ENCODE measurements around the gene RAPGEF4. TPM values are rescaled to one million over a fixed set of nuclear protein-coding genes. Genes with fewer than 3 reads are reported as not detected.

Gene RAPGEF4
- polyA plus RNA-seq, 3 donors = 8.0 to 12.6 (median 9.8) TPM

DNA sequence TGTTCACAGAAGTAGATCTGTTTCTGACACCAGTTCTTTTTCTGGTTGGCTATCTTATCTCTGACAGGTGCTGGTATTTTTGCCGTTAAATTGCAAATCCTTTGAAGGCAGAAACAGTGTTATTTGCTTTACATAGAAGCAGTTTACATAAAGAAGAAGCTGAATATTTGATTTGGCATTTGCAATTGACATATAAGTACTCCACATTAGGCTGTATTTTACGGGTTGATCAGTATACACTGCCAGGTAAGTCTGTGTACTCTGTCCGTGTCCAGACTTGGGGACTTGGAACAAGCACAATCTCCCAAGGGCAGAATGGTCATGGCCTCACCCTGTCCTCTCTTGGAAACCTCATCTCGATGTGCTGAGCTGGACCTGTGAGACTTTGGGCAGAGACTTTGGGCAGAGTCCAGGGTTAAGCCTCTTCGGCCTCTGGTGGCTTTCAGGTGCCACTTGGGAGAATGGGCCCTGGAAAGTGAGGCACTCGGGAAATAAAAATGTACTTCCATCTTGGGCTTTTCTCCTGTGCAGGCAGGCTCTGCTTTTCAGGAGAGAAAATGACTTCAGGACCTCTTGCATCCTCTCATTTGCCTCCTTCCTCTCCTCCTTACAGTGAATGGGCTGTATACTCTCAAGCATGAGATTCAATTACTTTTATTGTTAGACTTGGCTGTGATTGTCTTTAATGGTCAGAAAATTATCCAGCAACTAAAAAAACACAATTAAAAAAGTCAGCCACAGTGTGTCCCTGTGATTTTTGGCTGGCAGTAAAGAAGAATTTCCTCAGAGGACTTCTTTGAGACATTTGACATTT lies 108.5 kb downstream of the RAPGEF4 start:
- DNase-seq (ENCODE audit: extremely low read depth in 1 of 11, low read depth in 9 of 11, low spot score in 4 of 11) = no peak

DNA sequence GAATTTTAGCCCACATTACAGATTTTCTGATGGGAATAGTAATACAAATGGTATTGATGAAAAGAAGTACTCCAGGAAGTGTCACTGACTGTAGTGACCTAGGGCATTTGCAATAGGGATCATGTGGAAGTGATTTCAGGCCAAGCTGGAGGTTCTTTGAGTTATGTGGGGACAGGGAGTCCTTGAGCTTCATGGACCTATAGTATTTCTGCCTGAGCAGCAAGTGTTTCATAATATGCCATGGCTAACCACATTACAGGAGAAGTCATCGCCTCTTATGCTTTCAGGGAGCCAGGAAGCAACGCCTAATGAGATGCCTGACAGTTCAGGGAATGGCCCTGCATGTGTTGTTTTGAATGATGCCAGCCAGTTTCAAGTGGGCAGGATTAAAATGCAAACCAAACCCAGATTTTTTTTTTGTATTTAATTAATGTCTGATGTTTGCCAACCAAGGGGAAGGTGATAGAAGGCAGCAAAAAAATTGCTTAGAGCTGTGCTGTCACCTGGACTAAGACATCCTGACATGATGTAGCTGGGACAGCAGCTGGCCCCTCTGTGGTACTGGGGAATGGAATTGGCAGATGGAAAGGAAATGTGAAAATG lies 109.5 kb downstream of the RAPGEF4 start:
- no peak for DNase-seq (ENCODE audit: extremely low read depth in 1 of 11, low read depth in 9 of 11, low spot score in 4 of 11)

DNA sequence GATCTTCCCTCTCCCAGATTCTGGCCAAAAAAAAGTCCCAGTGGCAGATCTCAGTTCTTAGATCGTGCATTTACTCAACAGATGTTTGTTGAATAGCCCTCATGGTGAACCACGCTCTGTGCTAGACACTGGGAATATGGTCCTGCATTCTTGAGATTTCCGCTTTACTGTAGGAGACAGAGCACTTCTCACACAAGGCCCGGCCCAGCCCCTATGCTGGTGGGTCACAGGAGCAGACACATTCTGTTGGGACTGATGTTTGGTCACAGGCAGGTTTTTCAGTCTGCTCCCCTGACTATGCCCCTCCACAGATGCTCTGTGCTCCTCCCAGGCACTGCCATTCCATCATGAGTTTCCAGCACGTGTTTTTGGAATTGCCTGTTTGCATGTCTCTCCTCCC lies 110.9 kb downstream of the RAPGEF4 start:
- no peak for DNase-seq (ENCODE audit: extremely low read depth in 1 of 11, low read depth in 9 of 11, low spot score in 4 of 11)

DNA sequence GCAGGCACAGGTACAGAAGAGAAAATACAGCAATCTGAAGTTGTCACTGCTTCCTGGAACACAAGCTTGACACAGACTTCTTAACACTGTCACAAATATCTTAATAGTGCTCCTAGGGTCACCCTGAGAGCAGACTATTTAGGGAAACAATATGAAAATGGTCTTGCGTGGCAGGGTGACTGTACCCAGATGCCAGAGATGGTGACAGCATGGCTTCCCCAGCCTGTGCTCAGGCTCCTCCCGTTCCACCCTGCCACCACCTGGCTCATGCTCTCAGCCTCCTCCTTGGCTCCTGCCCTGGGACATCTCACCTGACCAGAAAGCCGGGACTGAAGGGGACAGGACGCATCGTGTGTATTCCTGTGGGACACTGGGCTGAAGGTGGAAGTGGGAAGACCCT lies 111.5 kb downstream of the RAPGEF4 start:
- no peak for DNase-seq (ENCODE audit: extremely low read depth in 1 of 11, low read depth in 9 of 11, low spot score in 4 of 11)

DNA sequence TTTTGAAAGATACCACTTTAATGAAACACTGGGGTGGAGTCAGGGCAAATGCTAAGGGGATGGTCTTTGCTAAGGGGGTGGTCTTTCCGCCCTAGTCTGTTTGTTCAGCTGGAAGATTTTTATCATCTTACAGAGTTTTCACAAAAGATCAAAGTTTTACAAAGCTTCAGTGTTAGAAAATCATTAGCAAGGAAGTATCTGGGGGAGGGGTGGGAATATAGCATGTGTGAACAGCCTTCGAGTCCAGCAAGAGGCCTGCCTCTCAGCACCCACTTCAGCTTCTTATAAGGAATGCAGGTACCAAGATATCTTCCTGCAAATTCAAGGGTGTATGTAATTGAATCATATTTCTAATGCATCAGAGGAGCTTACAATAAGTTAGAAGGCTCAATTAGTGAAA lies 112.9 kb downstream of the RAPGEF4 start:
- no peak for DNase-seq (ENCODE audit: extremely low read depth in 1 of 11, low read depth in 9 of 11, low spot score in 4 of 11)

DNA sequence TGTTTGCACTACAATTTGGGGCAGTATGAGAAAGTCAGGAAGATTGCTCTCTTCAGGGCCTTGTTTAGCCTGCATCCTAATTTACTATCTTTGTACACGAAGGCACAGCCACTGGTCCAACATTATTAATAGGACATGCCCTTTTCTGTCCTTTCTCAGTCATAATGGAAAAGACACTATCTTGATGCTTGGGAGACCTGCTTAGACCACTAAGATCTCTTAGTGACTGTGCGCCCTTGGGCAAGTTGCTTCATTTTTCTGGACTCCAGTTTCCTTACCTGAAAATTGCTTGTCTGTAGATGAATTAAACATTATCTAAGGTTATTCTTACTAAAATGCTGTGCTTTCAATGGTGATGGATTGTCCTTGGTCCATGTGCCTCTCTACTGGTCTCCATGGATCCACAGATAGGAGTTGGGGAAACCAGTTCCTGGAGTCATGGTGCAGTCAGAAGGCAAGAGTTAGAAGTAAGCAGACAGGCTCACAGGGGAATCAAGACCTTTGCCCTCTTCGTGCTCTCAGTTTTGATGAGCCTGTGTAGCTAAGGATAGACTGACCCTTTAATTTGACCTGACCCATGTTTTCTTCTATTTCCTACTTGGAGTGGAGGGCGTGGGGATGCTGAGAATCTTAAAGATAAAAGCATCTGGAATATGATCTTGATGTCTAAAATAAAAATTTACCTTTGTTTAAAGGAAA lies 114.0 kb downstream of the RAPGEF4 start:
- DNase-seq (ENCODE audit: extremely low read depth in 1 of 11, low read depth in 9 of 11, low spot score in 4 of 11) = no peak

DNA sequence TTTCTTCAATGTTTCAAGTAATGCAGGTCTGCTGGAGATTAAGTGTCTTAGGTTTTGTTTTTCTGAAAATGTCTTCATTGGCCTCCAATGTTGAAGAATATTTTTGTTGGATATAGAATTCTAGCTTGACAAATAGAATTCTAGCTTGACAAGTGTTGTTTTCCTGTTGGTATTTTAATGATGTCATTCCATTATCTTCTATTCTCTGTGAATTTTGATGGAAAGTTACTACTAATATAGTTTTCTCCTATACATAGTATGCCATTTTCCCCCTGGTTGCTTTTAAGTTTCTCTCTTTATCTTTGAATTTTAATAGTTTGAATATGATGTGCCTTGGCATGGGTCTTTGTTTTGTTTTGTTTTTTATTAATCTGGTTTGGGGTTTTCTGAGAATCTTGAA lies 119.9 kb downstream of the RAPGEF4 start:
- DNase-seq (ENCODE audit: extremely low read depth in 1 of 11, low read depth in 9 of 11, low spot score in 4 of 11) = no peak

DNA sequence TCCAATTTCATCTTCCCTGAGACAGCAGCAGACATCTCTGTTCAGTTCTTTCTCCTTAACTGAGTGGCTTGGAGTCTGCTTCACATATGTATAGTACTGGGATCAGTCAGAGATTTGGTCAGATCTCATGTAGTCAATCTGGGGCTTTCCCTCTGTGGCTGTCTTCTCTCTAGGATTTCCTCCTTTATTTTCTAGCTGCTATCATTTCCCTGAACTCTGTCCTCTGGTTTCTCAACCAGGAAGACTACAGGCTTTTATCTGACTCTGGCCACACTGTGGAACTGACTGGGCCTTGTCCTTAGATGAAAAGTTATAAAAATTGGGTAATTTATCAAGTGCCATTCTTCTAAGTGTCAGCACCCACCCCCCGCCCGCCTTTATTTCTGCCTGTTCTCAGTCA lies 121.0 kb downstream of the RAPGEF4 start:
- DNase-seq (ENCODE audit: extremely low read depth in 1 of 11, low read depth in 9 of 11, low spot score in 4 of 11) = no peak

DNA sequence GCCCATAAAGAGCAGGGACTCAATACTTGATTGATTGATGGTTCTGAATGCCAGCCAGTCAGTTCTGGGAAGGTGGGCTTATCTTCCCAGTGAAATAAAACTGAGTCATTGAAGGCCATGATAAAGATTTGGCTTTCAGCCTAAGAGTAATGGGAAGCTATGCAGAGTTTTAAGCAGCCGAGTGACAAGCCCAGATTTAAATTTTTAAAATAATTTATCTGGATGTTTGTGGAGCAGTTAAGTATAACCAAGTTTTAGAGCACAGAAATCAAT lies 122.8 kb downstream of the RAPGEF4 start:
- no peak for DNase-seq (ENCODE audit: extremely low read depth in 1 of 11, low read depth in 9 of 11, low spot score in 4 of 11)

DNA sequence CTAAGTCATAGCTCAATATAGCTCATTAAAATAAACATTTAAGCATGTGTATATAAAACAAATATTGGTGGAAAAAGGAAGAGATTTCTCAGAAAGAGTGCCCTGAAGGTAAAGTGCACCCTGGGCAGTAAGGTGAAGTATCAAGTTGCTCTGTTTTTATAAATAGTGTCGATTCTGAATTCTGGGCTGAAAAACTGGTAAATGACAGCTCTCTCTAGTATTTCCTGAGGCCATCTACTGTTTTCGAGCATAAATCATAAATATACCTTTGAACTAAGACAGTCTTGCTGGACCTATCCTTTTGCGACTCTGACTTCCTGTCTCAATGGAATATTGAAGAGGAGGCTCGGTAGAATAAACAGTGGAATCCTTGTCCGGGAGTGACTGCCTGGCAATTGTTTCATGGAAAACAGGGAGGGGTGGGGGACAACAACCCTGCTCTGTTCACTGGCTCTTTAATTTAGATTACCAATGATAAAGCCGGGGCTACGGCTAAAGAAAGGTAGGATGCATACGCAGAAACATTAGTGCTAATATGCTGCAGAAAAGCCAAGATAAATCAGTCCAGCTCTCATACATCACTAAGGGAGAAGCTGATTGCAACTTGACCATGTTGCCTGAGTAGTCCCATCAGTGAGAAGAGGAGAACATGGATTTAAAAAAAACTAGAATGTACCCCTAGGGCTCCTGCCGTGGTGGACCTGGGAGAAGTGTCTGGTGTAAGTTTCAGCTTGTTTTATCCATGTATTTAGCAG lies 124.1 kb downstream of the RAPGEF4 start:
- no peak for DNase-seq (ENCODE audit: extremely low read depth in 1 of 11, low read depth in 9 of 11, low spot score in 4 of 11)

DNA sequence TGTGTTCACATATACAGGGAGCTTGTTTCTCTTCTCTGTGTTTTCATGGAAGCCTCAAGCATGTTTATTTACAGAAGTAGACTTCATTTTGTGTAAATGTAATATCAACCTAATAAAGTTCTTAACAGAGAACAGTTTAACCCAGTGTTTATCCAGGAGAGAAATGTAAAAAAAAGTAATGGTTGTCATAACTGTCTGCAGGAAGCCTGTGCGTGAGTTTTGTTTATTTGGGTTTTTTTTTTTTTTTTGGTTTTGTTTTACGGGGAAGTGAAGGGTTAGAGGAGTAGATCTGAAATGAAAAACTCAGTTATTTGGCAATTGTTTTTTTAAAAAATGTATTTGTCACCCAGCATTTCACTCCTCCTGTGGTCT lies 124.7 kb downstream of the RAPGEF4 start:
- DNase-seq (ENCODE audit: extremely low read depth in 1 of 11, low read depth in 9 of 11, low spot score in 4 of 11) = no peak

DNA sequence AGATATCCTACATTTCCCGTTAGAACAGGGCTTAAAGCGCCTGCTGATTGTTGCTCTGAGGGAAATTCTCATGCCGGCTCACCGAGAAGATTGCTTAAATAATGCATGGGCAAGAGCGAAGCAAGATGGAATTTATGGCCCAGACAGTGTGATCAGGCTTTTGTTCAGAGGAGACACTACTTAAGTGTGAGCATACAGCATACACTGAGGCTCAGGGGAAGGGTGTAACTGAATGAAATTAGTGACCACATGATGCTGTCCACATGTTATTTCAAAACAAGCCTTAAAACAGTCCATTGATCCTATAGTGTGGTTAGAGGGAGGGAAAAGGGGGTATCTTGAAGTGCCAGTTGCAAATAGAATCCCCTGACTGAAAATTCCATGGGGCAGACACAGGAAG lies 125.5 kb downstream of the RAPGEF4 start:
- DNase-seq (ENCODE audit: extremely low read depth in 1 of 11, low read depth in 9 of 11, low spot score in 4 of 11) = no peak

DNA sequence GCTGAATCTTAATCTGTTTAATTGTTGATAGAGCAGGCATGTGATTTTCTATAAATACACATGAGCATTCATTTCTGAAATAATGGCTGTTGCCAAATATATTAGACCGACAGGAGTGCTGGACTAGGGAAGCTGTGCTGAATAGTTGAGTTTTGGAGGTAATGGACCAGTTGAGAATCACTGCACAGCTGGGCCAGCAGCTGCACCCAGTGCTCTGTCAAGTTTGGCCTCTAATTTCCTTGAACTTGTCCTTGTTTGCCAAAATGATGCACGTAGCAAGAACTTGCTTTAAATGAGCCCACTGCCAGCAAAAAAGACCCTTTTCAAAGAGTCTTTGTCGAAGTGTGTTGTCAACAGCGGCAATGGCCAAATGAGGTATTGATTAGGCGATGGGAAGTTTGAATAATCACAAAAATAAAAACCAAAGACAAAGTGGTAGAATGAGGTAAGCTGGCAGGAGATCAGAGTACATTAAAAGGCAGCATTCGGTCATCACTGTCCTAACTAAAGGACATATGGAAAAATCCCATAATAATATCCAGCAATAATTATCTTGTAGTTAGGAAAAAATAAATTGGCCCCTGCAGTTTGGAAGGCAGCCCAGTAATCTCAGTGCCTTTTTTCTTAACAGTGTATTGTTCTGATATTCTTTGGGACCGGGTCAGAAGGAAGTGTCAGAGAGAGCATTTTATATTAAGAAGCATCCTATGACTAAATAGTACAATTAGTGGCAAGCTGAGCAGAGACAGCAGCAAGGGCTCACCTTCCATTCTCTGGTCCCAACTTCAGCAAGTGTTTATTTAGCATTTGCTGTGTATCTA lies 126.2 kb downstream of the RAPGEF4 start:
- DNase-seq (ENCODE audit: extremely low read depth in 1 of 11, low read depth in 9 of 11, low spot score in 4 of 11) = no peak

DNA sequence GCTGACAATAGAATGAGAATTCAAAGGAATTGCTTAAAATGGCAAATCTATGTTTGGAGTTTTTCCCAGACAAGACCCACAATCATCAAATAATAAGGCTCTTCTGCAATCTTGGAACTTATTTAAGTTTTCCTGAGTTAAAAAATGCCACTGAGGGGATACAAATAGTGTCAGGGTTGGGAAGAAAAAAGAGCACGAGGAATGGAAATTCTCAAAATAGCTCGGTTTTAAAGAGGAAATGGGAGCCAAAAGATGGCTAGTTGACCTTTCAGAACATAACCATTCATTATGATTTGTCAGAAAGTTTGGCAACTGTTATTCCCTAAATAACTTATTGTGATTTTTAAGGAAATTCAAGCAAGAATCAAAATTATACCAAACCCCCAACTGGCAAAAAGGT lies 127.7 kb downstream of the RAPGEF4 start:
- no peak for DNase-seq (ENCODE audit: extremely low read depth in 1 of 11, low read depth in 9 of 11, low spot score in 4 of 11)

DNA sequence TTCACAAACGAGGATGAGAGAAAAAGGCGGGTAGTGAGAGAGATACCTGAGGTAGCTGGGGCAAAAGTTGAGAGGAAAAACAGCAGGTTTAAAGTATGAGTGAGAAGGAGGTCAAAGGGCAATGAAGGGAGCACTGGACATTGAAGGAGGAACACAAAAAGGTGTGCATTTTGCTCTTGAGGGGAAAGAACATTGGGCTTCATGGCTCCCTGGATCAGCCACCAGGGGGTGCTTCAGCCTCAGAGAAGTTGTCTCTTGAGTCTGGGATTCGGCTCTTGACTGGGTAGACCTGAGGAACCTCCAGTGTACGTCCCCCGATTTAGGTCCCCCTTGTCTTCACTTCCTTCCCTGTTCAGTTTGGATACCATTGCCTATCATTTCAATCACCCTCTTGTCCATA lies 128.5 kb downstream of the RAPGEF4 start:
- DNase-seq (ENCODE audit: extremely low read depth in 1 of 11, low read depth in 9 of 11, low spot score in 4 of 11) = peak in 1 of 11 donors; percentile 25

DNA sequence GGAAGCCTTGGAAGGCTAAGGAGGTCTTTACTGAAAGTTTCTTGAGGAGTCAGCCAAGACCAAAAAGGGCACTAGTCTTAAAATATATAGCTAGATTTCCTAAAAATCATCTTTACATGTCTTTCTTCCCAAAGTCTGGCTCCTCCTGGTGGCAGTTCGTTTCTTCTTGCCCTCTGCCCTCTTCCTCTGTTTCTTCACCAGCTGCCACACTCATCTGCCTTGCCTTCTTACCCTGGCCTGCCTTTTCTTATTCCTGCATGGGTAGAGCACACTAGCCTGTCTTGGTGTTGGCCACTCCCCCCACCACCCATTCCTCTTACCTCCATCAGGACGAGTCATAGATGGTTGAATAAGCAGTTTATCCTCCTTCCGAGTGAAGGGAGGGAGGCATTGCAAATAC lies 129.8 kb downstream of the RAPGEF4 start:
- DNase-seq (ENCODE audit: extremely low read depth in 1 of 11, low read depth in 9 of 11, low spot score in 4 of 11) = no peak

DNA sequence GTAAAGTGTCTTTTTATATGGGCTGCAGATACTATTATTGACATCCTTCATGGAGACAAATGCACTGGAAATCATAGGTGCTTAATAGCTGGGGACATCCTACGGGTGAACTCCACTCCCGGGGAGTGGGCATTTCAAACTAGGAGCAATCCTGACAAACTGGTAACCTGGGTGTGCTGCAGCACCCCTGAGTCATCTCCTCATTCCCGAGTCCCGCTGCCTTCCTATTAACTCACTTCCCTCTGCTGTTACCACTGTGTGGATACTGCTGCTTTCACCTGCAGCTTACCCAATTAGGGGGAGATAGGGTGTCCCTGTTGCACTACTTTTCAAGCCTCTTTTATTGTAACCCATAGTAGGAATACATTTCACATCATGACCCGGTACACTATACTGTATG lies 134.2 kb downstream of the RAPGEF4 start:
- DNase-seq (ENCODE audit: extremely low read depth in 1 of 11, low read depth in 9 of 11, low spot score in 4 of 11) = no peak

DNA sequence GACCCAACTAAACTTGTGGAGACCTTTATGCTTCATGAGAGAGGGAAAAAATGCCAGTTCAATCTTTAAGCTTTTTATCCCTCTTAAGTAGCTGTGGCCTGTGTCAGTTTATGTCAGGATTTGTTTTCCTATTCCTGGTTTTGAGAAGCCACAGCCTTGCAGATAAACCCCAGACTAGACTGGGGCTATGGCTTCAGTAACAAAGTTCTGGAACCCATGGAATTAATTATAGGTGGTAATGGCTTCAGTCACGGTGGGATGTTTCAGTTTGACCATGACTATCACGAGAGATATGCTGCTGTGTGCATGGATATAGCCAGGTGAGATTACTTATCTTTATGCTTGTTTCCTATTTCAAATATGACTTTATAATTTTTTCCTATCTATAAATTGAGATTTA lies 134.8 kb downstream of the RAPGEF4 start:
- no peak for DNase-seq (ENCODE audit: extremely low read depth in 1 of 11, low read depth in 9 of 11, low spot score in 4 of 11)

DNA sequence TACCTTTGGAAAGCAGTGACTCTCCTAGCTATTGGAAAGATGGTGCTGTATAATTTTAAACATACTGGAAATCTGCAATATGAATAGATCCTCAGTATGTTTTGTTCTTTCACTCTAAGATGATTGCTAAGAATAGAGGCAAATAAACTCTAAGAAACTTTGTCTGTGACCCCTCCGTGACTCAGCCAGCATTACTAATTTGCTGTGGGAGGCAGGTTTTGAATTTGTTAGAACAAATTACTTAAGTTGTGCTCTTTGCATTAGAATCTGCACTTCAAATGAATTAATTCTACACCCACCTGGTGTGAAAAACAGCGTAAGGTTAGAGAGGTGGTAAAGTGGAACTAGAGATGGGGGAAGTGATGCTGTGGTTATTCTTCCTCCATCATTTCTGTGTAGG lies 142.2 kb downstream of the RAPGEF4 start:
- no peak for DNase-seq (ENCODE audit: extremely low read depth in 1 of 11, low read depth in 9 of 11, low spot score in 4 of 11)
